ENCODE results near the gene HS3ST6.
"Not testable (repeated sequence)": the region's sequence is repeated elsewhere in the genome, so short reads cannot be mapped to it uniquely, and the experiment has no call there.

The HS3ST6 gene

DNA sequence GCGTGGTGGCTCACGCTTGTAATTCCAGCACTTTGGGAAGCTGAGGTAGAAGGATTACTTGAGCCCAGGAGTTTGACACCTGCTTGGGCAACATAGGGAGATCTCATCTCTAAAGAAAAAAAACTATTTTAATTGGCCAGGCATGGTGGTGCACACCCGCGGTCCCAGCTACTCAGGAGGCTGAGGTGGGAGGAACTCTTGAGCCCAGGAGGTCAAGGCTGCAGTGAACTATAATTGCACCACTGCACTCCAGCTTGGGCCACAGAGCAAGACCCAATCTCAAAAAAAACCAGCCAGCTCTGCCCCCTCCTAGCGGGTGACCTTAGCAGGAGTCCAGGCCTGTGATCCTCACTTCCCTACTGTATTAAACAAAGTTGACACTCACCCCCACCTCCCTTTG, 5.9 kb upstream of the HS3ST6 start:
- DNase-seq: no peak

DNA sequence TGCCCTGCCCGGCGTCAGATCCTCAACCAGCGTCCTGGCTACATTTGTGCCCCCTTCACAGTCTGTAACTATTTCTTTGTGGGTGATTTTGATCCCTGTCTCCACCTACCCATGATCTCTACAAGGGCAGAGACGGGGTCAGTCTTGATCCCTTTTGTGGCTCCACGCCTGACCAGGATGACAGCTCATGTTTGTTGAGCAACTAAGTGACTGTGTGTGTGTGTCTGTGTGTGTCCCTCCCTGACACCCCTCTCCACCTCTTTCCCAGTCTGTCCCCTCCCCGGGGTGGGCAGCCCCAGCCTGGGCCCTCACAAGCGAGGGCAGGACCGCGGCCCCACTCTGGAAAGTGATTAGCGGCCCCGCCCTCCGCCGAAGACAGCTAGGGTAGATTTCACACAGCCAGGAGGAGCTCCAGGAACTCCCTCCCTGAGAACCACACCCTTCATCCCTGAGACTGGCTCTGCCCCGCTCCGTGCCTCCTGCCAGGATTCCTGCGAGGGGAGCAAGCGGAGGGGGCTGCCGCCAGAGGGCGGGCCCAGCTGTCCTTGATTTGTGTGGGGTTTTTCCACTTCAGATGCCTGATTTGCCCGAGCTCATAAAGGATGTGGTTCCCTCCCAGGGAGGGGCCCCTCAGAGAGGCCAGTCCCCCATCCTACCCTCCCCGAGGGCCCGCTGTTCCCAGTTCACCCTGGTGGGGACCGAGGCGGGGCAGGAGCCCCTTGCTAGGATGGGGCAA, 5.3 kb upstream of the HS3ST6 start:
- DNase-seq: peak; percentile 35

DNA sequence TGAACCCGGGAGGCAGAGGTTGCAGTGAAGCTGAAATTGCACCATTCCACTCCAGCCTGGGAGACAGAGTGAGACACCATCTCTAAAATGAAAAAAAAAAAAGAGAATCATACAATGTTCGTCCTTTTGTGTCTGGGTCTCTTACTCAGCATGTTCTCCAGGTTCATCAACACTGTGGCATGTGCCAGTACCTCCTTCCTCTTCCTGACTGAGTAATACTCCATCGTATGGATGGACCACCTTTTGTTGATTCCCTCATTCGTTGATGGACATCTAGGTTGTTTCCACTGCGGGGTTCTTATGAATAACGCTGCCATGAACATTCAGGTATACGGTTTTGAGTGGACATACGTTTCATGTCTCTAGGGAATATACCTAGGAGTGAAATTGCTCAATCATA, 4.1 kb upstream of the HS3ST6 start:
- DNase-seq: no peak

DNA sequence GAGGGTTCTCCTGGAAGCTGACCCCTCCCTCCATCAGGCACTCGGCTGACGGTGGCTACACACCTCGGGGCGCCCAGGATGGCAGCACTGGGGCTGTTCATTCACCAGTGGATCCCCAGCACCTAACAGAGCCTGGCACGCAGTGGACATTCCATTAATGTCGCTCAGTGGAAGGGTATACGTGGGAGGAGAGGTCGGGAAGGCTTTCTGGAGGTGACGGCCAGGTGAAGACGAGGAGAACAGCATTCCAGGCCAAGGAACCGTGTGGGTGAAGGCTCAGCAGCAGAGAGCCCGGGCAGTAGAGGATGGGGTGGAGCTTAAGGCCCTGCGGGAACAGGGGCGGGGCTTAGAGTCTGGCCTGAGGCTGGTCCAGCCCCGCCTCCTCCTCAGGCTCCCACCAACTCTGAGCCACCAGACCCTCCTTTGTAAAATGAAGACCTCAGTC, 2.5 kb upstream of the HS3ST6 start:
- peak; percentile 17 for DNase-seq

DNA sequence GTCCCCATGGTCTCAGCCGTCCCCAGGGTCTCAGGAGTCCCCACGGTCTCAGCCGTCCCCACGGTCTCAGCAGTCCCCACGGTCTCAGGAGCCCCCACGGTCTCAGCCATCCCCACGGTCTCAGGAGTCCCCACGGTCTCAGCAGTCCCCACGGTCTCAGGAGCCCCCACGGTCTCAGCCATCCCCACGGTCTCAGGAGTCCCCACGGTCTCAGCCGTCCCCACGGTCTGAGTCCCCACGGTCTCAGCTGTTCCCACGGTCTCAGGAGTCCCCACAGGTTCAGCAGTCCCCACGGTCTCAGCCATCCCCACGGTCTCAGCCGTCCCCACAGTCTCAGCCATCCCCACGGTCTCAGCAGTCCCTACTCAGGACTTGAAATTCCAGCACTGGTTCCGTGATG, 1.9 kb upstream of the HS3ST6 start:
- not testable (repeated sequence) for DNase-seq

DNA sequence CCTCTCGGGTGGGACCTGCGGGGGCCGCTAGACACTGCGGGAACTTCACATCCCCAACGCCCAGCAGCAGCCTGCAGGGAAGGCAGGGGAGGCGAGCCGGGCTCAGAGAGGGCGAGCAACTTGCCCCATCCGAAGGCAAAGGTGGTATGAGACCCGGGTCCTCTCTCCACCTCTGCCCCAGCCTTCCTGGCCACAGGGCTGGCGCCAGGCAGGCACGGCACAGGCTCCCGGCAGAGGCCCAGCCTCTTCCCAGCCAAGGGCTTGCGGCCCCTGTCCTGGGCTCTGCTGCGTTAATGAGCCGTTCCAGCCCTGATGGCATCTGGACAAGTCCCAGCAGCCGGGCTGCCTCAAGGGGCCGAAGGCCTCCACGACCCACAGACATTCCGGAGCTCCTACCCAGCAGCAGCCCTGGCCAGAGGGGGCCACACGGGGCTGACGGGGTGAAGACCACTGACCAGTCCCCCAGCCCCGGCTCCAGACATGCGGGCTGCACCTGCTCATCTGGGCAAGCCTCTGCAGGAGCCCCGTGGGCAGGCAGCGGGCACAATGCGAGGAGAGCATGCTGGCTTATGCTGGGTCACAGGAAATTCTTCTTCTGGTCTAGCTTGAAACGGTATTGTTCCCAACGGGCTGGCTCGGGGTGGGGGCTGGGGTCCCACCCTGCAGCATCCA, 1.2 kb upstream of the HS3ST6 start:
- DNase-seq: no peak

DNA sequence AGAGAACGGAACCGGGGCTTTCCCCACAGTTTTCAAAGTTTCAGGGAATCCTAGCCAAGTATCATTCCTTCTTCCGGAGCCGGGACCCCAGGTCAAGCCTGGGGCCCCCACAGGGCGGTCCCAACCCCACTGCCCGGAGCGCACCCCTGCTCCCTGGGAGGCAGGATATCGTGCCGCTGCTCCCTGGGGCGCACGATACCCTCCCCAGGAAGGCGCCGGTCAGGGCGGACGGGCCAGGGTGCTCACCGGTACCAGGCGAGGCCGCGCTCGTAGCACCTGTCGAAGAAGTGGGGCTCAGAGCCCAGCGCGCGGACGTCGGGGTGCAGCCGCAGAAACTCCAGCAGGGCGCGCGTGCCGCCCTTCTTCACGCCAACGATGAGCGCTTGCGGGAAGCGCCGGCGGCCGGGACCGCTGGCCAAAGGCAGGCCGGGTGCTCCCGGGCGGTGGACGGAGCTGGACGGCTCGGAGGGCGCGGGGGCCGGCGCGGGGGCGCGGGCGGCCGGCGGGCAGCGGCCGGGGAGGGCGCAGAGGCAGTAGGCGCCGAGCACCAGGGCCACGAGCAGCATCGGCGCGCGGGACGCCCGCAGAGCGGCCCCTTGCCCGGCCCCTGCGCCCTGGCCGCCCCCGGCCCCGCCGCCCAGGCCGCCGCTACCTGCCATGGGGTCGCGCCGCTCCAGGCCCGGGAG, 407 bp downstream of the HS3ST6 start:
- DNase-seq: no peak

DNA sequence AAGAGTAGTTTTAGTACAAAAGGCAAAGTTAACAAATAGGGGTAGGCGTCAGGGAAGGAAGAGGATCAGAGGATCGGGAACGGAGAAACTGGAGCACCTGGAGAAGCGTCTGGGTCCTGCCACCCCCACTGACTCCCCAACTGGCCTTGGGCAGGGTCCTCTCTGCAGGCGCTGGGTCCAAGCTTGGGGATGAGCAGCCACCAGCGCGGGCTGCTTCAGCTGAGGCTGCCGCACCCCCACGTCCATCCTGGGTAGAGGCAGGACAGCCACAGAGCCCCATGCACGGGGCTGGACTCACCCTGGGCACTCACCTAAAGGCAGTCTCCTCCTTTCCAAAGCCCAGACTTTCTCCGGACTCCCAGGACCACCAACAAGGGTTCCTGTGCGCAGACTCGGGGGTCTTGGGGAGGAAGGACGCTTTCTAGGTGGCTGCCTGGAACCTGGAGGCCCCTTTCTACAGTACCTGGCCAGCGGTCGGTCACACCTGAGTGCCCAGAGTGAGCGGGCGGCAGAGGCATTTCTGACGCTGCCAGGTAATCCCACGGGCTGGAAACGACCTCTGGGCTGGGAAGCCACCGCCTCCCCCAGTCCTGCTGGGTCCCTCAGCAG, 1.1 kb downstream of the HS3ST6 start:
- no peak for DNase-seq

DNA sequence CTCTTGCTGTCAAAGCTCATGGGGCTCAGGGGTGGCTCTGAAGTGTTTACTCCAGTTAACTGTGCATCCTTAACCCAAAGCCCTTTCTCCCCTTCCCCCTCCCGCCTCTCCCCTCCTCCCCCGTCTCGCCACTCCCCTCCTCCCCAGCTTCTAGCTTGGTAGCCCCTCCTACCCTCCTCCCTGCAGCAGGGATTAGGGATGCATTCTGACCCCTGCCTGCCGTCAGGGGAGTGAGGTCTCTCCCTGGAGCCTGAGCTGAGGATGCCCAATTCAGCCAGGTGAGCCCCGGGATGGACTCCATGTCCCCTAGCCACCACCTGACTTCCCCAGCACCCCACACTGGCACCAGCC, 1.6 kb downstream of the HS3ST6 start:
- no peak for DNase-seq

DNA sequence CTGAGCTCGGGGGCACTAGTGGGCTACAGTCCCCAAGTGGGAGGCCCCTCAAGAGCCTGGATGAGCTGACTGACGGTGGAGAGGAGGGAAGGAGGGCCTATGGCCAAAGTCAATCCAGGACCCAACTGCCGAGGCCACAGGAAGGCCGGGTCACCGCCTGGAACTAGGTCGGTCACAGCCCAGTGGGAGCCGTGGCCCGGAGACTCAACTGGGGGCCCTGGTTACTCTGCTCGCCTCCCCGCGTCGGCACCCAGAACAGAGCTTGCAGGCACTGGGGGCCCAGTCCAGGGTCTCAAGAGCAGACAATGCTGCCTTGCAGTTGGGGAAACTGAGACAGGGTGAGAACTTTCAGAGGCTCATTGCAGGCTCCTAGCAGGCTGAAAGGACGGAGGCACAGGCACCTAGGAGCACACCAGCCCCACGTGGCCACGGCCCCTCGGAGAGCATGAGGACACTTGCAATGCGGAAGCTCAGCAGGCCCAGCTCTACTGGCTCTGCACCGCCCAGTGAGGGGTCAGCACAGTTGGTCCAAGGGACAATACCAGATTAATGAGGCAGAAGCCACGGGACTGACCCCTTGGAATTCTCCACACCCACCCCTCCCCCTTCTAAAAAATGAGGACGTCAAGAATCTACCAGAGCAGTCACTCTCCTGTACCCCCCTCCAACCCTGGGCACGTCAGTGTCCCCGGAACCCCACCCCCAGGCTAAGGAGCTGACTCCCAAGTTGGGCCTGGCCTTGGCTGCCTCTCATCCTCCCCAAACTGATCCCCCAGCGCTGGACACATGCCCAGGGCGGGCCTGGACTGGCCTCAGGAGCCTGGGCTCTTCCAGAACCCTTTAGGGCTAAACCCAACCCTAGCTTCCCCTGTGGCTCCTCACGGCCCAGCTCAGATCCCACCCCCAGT, 2.2 kb downstream of the HS3ST6 start:
- no peak for DNase-seq

DNA sequence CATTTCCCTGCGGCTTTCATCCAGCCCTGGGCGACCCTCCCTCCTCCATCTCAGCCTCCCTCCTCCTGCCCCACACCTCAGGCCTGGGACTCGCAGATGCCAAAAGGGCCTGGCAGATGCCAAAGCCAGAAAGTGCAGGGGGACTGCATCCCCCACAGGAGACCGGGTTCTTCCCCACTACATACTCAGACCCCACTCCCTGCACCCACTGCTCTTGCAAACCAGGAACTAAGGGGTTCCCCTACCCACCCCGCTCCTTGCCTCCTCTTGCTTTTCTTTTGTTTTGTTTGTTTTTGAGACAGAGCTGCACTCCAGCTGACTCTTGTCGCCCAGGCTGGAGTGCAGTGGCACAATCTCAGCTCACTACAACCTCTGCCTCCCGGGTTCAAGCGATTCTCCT, 3.2 kb downstream of the HS3ST6 start:
- no peak for DNase-seq

DNA sequence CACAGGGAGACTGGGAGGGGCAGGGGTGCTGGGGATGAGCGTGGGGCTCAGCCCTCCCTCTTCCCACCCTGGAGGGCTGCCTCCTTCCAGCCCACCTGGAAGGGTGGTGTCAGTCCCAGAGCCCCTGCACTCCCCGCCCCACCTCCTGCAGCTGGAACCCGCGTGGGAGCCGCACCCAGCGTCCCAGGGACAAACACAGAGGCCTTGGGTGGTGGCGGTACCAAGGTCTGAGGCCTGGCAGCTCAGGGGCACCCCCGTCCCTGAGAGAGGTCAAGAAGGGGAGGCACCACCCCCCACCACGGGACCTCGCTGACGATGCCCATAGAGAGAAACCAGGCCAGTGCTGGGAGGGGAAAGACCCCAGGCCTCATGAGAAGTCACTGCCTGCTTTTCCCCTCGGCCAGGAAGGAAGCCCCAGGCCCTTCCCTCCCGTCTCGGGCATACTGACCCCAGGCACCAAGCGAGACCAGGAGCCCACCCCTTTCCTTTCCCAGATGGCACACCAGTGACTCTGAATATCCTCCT, 4.1 kb downstream of the HS3ST6 start:
- DNase-seq: no peak

DNA sequence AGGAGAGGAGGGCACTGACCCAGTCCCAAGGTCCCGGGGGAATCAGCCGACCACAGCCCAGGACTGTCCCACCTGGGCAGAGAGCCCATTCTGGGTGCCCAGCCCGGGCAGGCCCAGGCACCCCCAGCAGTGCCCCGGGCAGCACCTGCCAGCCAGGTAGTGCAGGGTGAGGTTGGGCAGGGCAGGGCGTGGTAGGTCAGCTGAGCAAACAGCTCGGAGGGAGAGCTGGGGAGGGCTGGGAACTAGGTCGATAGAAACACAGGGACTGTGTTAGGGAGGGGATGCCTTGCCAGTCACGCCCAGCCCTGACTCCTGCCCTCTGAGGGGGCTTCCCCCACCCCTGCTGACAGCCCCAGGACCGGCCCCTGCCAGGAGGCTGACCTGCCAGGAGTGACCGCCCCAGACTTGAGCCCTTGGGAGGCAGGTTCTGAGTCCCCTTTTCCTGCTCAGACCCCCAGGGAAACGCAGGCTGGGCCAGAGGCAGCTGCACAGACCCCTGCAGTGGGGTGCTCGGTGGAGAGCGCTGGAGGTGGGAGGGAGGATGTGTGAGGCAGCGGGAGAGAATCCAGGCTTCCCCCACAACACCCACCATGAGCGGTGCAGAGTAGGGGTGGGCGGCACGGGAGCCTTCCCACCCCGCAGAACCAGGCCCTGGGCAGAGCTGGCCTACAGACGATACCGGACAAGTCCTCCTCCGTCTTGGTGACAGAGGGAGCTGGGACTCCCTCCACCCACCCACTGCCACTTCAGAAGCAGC, 4.7 kb downstream of the HS3ST6 start:
- DNase-seq: no peak

DNA sequence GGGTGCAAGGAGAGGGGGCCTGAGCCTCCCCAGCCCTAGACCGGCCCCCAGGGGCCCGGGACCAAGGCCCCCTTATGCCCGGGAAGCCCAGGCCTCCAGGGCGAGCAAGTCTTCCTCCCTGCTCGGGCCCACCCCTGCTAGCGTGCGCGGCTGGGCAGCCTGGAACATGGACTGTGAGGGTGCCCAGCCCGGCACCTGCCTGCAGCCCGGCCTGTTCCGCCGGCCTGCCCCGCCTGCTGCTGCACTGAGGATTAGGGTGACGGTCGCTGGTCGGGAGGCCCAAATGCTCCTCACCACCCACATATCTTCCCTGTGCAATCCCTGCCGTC, 6.0 kb downstream of the HS3ST6 start:
- DNase-seq: no peak

DNA sequence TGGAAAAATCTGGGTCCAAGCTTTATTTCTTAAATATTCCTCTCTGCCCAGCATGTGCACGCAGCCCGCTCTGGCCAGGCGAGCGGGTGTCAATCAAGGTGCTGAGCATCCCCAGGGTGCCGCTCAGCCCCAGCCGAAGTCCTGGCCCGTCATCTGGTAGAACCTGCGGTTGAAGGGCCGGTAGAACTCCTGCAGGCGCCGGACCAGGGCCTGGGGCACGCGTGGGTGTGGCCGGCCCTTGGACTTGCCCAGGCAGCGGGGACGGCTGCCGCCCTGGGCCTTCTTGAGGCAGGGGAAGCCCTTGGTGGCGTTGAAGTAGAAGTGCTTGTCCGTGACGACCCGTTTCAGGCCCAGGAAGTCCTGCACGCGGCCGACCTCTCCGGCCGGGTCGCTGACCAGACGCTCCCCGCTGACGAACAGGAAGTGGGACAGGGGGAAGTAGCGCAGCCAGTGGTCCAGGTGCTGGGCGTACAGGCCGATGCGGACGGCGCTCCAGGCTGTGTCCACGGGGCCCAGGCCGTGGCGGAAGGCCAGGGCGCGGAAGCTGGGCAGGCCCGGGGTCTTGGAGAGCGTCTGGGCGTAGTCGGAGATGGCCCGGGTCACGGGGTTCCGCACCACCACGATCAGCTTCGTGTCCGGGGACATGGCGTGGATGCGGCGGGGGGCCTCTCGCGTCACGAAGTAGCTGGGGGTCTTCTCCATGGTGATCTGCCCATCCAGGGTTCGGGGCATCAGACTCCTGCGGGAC, 6.6 kb downstream of the HS3ST6 start:
- DNase-seq: no peak

DNA sequence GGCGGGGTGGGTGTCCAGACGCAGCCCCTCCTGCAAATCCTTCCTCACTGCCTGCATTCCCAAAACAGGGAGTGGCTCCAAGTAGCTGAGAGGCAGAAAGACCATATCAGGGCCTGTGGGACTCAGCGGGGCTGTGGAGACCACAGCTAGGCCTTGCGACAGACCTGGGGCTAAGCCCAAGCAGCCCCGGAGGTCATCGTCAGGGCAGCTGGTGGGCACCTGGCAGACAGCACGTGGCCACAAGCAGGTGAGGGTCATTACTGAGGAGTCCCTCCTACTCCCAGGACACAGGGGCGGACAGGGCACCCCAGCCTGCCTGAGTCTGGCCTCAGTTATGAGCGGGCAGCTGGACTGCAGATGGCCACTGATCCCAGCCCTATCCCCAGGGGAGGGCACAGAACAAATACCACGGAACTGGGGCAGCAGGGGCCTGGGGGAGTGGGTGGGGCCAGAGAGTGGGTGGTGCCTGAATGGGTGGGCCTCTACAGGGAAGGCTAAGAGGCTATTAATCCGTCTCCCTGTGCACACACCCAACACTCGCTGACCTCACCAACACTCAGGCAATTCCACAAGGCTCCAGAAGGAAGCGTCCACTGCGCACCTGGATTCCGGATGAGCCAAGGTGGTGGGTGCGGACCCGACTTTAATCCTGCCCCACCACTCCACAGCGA, 8.5 kb downstream of the HS3ST6 start:
- DNase-seq: no peak

DNA sequence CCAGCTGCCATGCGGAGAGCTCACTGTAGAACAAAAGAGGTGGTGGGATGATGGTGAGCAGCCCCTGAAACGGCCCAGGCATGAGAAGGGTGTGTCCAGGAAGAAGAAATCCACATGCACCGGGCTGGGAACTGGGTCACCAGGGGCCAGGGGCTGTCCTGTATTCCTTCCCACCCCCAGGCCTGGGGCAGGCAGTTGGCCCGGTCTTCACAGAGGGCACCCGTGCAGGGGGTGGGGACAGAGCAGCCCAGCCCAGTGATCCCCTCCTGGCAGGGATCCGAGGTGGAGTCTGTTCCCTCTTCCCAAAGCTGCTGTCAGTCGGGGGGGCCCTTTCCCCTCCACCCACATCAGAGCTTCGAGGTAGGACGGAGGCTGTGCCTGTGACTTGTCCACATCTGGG, 9.2 kb downstream of the HS3ST6 start:
- DNase-seq: no peak

DNA sequence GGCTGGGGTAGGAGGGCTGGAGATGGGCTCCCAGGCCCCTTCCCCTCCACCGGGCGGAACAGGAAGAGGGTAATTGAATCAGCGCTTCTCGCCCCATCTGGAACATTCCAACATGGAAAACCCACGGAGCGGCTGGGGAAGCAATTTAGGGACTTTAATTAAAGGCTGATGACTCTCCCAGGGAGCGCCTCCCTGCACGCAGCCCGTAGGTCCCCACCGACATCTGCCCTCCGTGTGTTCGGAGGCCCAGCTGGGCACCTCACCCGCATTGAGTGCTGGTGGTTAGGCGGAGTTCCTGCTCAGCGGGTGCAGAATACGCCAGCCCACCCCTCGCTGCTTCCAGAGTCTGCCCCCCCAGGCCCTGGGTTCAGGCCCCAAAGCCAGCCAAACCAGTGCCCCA, 10.0 kb downstream of the HS3ST6 start:
- no peak for DNase-seq

DNA sequence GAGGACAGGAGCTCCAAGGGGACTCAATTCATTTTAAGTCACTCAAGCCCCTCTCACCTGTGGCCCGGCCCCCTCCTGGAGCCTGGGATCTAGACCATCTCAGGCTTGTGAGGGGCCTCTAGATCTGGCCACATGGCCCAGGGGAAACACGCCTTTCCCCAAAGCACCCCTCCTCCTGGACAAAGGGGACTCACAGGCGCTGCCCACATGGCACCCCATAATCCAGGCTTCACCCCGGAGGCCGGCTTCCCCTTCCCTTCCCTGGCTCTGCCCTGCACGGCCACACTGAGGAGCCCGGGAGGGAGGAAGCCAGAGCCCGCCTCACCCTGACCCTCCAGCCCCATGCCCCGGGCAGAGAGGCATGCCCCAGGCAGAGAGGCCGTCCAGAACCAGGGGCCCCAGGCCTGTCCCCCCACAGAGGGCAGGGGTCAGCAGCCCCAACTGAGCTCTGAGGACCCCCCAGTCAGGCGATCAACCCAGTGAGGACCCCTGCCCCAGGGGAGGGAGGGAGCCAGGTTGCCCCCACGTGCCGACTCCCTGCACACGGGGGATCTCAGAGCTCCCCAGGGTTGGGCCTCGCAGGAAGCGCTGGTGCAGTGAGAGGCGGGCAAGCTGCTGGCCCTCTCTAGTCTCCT, 10.9 kb downstream of the HS3ST6 start:
- no peak for DNase-seq

DNA sequence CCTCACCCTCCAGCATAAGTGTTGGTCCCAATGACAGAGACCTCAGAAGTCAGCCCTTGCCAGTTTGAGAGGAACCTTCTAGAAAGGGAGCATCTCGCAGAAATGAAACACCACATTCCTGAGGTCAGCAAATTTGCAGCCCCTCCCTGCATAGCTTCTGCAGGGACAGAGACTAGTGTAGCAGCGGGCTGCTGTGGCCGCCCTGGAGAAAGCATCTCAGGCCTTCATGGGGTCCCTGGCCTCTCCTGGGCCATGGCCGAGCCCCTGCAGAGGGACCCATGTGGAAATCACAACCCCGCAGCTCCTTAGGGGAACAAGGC, 11.4 kb downstream of the HS3ST6 start:
- DNase-seq: no peak

All from HCEC 1CT (cell line).